HG03571 (cell line): ENCODE measurements around the gene LARP4.
"Not testable (repeated sequence)": the region's sequence is repeated elsewhere in the genome, so short reads cannot be mapped to it uniquely, and the experiment has no call there.

ENCODE experiments used
- ATAC-seq: cut with Tn5 transposase; IDR thresholded peaks from one replicate; pipeline ENCODE4 v1.9.1; 2021; ENCODE audit not compliant: unreplicated experiment

Gene LARP4

DNA sequence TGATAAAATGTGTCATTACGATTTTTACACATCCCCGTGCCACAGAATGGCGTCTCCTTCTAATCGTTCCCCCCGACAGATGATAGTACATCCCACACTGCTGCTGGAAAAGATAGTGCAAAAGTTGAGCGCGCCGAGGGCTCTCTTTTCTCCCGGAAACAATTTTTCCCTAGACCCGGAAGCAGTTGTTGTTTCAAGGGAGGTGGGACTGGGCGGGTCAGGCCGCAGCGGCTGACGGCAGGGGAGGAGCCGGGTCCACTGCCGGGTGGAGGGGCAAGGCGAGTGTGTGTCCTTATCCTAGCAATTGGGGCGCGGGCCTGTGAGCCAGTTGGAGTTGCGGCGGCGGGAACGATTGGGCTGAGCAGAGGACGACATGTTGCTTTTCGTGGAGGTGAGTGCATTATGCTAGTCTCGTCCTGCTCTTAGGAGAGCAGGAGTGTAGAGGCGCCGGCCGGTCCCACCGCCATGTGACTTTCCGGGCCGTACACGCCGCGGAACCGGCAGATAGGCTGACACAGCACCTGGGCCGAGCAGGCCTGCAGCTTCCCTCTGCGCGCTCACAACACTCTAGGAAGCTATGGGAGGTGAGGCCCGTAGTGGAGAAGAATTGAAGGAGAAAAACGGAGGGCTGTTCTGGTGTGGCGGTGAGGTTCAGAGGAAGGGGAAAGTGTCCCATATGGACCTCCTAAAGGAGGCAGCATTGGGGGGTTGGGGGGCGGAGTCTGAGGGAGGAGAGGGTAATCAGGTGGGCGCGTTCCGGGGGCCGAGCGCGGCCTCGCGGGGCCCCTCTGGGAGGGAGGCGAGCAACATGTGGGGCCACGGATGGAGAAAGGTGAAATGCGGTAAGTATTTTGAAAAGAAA is at the start of gene LARP4:
TSS of gene LARP4 (plus strand) at position 248 of the 862 bp plus-strand sequence. CDS start at position 374, 126 bp downstream.
- peak; percentile 84 for ATAC-seq

DNA sequence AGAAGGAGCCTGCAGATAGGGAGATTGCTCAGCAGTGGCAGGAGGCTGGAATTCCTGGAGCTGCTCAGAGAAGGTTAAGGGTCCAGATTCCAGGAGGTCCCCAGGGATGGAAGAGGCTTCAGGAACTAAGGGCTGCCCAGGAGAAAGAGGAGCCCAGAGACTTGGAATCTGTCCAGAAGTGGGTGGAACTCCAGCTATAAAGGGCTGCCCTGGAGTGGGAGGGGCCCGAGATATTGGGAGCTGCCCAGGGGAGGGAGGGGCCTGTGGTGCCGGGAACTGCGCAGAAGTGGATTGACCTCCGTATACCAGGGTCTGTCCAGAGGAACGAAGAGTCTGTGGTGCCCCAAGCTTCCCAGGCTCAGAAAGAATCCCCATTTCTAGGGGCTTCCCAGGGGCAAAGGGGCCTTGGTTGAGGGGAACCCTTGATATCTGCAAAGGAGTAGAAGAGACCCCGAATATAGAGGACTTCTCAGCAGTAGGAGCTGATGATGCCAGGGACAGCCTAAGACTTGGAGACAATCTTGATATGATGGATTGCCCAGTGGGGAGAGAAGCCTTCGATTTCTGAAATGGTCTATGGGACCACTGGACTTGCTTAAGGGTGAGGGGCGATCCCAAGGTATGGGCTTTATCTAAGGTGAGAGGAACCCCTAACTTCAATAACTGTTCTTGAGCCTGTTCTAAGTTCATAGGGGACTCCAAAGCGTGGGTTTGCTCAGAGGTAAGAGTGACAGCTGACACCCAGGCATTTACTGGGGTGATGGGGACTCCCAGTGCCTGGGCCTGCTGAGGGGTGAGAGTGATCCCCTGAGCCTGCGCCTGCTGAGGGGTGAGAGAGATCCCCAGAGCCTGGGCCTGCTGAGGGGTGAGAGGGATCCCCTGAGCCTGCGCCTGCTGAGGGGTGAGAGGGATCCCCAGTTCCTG is 49.3 kb upstream of the LARP4 start:
- no peak for ATAC-seq

GRCh38 chr12:50353404-50353803 is 47.3 kb upstream of the LARP4 start:
- no peak for ATAC-seq

DNA sequence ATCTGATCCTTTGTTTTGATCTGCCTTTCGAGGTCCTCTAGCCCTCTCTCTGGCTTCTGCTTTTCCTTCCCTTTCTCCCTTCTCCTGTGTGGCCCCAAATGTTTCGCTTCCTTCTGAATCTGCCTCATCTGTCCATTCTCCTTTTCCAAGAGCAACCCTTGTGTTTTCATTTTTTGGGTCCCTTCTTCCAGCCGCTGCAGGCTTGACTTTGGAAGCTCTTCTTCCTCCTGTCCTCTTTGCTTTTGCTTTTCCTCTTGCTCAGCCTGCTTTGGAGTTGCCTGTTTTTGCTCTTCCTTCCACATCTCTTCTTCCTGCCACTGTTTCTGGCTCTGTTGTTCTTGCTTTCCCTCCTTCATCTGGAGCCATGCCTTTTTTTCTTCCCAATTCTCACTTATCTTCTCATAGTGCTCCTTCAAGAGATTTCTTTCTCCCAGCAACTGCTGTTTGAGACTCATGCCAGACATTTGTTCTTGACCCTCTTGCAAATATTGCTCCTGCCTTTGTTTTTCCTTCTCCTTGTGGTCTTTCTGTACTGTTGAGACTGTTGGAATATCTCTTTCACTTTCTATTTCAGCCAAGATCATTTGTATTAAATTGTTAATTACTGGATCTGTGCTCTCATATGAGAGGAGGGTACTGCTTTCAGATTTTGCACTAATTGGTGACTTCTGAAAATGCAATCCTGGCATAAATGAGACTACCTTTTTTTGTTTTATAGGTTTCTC is 46.7 kb upstream of the LARP4 start:
- ATAC-seq: no peak

GRCh38 chr12:50354908-50355307 is 45.8 kb upstream of the LARP4 start:
- no peak for ATAC-seq

DNA sequence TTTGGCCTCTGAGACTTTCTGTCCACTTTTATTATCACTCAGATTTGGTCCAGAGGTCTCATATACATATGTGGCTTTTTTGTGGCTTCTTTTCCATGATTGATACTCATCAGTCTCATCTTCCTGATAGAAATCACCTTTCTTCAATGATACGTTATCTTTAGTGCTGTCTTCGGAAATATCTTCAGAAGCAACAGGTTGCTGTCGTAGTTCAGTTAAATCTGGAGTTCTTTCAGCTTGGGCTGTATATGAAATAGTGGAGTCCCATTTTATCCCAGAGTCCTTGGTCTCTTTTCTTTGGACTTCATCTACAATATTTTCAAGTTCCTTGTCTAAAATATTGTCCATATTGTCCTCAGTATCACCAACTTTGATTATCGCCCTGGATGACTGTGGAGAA is 45.3 kb upstream of the LARP4 start:
- ATAC-seq: no peak

DNA sequence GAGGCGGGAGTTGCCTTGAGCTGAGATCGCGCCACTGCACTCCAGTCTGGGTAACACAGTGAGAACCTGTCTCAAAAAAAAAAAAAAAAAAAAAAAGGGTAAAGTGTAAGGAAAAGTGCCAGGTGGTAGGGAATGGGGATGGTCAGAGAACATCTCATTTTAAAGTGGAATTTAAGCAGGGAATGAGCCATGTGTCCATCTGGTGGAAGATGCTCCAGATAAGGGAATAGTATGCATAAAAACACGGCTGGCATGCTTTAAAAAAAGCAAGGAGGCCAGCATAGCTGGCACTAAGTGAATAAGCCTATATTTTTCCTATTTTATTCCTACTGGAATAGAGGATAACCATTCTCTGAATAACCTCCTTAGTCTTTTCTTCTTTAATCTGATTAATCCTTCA is 38.0 kb upstream of the LARP4 start:
- ATAC-seq: no peak

DNA sequence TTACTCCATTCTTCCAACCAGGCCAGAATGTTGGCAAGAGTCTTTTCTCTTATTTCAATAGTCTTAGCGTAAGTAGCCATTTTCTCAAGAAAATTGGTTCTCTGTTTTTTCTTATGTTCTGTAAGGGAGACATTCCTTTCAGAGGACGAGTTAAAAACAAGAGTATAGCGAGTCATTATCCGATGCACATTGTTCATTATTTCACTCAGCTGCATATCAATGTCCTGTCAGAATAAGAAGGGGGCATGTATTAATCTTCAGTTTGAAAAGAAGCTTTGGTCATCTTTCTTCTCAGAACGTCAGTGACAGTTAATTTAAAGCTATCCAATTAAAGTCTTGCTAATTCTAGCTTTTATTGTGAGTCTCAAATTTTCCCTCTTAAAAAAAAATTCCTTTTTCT is 37.5 kb upstream of the LARP4 start:
- ATAC-seq: no peak

GRCh38 chr12:50365709-50366406 is 34.8 kb upstream of the LARP4 start:
- no peak for ATAC-seq

- ATAC-seq: not testable (repeated sequence)
Observed at GRCh38 chr12:50370672-50371071, 30.0 kb upstream of the LARP4 start.

DNA sequence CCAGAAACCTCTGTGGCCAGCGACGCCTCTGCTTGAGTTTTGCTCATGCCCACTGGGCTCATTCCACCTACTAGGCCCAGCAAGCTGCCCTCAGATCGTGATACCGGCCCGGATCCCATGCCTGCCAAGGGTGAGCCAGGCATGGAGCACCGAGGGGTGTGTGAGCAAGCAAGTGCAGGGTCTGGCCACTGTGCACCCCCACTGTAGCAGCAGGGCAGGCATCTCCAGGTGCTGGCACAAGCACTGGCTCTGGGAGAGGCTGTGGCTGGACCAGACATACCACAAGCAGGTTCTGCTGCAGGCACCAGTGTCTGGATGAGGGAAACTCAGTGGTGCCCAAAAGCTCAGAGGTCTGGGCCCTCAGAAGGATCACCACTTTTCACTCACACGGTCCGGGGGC is 24.9 kb upstream of the LARP4 start:
- no peak for ATAC-seq

GRCh38 chr12:50380761-50381325 is 19.8 kb upstream of the LARP4 start:
- no peak for ATAC-seq

DNA sequence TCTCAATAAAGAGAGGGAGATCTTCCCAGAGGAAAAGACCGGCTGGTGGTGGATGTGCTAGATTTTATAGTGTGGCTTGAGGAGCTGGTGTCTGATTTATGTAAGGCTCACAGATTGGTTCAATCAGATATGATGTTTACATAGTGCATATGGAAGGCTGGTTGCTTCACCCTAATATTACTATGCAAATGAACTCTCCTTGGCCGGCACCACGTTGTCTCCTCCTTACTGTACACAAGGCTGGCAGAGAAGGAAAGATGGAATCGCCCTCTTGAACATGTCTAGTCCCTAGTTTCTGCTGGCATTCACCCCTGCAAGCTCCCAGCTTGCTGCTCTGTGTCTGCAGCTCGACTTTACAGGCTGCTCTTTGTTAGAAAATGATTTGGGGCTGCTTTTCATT is 13.2 kb upstream of the LARP4 start:
- no peak for ATAC-seq

GRCh38 chr12:50387972-50388478 is 12.7 kb upstream of the LARP4 start:
- no peak for ATAC-seq

DNA sequence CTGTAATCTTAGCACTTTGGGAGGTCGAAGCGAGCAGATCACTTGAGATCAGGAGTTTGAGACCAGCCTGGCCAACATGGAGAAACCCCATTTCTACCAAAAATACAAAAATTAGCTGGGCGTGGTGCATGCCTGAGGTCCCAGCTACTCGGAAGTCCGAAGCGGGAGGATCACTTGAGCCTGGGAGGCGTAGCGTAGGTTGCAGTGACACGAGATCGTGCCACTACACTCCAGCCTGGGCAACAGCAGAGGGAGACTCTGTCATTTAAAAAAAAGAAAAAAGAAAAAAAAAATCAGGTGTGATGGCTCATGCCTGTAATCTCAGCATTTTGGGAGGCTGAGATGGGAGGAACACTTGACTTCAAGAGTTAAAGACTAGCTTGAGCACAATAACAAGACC is 11.9 kb upstream of the LARP4 start:
- not testable (repeated sequence) for ATAC-seq

GRCh38 chr12:50390316-50390741 is 10.4 kb upstream of the LARP4 start:
- no peak for ATAC-seq

- ATAC-seq: no peak
Observed at GRCh38 chr12:50394469-50395029, 6.1 kb upstream of the LARP4 start.

GRCh38 chr12:50397117-50397650 is 3.5 kb upstream of the LARP4 start:
- no peak for ATAC-seq

DNA sequence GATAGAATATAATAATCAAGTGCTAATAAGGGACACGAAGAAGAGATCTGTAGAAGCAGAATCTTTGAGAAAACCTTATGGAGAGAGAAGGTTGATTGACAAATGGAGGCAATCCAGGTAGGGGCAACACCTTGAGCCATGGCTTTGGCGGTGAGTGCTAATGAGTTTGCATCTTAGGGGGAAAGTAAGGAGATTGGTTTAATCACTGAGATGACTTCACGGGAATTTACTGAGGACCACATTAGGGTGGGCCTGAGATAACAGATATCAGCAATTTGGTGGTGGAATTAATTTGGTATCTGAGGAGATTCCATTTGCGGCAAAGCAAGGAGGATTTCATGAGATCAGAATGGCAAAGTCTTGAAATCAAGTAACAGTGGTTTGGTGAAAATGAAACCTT is 1.8 kb upstream of the LARP4 start:
- ATAC-seq: no peak
